Measurements from ENCODE around the gene ANAPC1.

- TF ChIP-seq POLR2A (IDR thresholded peaks at IDR 0.05) = no peak
- TF ChIP-seq, protein P1, sequence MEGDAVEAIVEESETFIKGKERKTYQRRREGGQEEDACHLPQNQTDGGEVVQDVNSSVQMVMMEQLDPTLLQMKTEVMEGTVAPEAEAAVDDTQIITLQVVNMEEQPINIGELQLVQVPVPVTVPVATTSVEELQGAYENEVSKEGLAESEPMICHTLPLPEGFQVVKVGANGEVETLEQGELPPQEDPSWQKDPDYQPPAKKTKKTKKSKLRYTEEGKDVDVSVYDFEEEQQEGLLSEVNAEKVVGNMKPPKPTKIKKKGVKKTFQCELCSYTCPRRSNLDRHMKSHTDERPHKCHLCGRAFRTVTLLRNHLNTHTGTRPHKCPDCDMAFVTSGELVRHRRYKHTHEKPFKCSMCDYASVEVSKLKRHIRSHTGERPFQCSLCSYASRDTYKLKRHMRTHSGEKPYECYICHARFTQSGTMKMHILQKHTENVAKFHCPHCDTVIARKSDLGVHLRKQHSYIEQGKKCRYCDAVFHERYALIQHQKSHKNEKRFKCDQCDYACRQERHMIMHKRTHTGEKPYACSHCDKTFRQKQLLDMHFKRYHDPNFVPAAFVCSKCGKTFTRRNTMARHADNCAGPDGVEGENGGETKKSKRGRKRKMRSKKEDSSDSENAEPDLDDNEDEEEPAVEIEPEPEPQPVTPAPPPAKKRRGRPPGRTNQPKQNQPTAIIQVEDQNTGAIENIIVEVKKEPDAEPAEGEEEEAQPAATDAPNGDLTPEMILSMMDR (IDR thresholded peaks at IDR 0.05) = no peak
These were observed 40.7 kb upstream of the ANAPC1 start for GRCh38 chr2:111924617-111925107.
